Measurements from ENCODE around the gene SORCS2. TPM values are rescaled to one million over a fixed set of nuclear protein-coding genes. Genes with fewer than 3 reads are reported as not detected.

The SORCS2 gene
- total and polyA plus RNA-seq, 2 of the 8 experiments (the other 6 are each of a cell fraction or from before 2014, with no cell fraction given), result 0.36 to 1.8 TPM

DNA sequence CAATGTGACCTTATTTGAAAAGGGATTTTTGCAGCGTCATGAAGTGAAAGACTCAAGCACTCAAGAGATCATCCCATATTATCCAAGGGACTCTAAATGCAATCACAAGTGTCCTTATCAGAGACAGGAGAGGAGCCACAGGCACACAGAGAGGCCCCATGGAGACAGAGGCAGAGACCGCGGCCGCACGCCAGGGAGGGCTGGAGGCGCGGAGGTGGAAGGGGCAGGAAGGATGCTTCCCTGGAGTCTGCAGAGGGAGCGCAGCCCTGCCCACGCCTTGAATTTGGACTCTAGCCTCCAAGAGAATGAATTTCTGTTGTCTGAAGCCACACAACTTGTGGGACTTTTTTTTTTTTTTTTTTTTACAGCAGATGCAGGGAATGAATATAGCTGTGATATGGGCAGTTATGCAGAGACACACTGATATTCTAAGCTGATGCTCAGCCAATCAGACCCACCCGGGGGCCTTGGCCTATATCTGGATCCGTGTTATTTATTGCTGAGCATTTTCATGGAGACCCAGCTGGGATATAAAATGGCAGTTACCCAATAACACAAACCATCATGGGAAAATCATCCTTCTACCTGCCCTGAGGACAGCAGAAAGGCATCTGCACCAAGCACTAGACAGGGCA is 487.2 kb downstream of the SORCS2 start:
- Histone ChIP-seq H2BK20ac (ENCODE audit: low read length) (no peak overlapping the region), H3K4me2 (ENCODE audit: insufficient read depth in 1 of 2, low read depth in 2 of 2, low read length in 2 of 2) (no peak overlapping the region), H3K23me2 (ENCODE audit: low read depth, low read length) (no peaks in the 10 kb centered on the region), H2BK12ac (ENCODE audit: low read depth, low read length) (no peak overlapping the region), H3K27me3 (replicated peaks in 1 of 4; ENCODE audit: control insufficient read depth in 3 of 4, extremely low read depth in 1 of 4, insufficient read depth in 3 of 4, low read length in 3 of 4) (no peaks in the 10 kb centered on the region), H3K18ac (ENCODE audit: extremely low read depth, low read length) (no peak overlapping the region), H3K79me2 (ENCODE audit: control insufficient read depth in 1 of 2, insufficient read depth in 2 of 2, low read length in 2 of 2) (no peaks in the 10 kb centered on the region), H3K4me1 (replicated peaks in 1 of 4; ENCODE audit: control insufficient read depth in 3 of 4, insufficient read depth in 4 of 4, low read length in 3 of 4) (0 out of 7 replicates have a peak, but pooled peaks cover 0 to 2% (median 0%) of the 10 kb centered on the region in 4 experiments), H2AK5ac (ENCODE audit: low read depth, low read length) (no peak overlapping the region), H2BK15ac (ENCODE audit: low read length) (no peak overlapping the region), H3K23ac (ENCODE audit: insufficient read length) (no peak overlapping the region), H3K9me3 (ENCODE audit: insufficient read depth in 2 of 2, low read depth in 1 of 2, low read length in 1 of 2) (peaks cover 0 to 18% of the 10 kb centered on the region in 2 experiments; a peak in 3 of 4 replicates), H3K27ac (ENCODE audit: low read depth, low read length) (no peak overlapping the region), H4K20me1 (replicated peaks in 1 of 2; ENCODE audit: control insufficient read depth in 1 of 2, insufficient read depth in 2 of 2, low read length in 2 of 2) (no peaks in the 10 kb centered on the region), H4K91ac (replicated peaks; ENCODE audit: insufficient read length, low read length) (no peak overlapping the region), H2BK120ac (replicated peaks; ENCODE audit: low read depth, low read length) (no peak overlapping the region), H2AFZ (ENCODE audit: low read length) (no peak overlapping the region), H2BK5ac (ENCODE audit: low read depth, low read length) (no peak overlapping the region), H3K4ac (replicated peaks; ENCODE audit: insufficient read length, low read depth, low read length) (no peak overlapping the region), H3K36me3 (ENCODE audit: control insufficient read depth in 2 of 4, insufficient read depth in 4 of 4, low read length in 3 of 4) (no peaks in the 10 kb centered on the region), H3K14ac (ENCODE audit: insufficient read length) (no peak overlapping the region), H4K5ac (ENCODE audit: insufficient read length, low read depth, low read length) (no peak overlapping the region), H3K56ac (replicated peaks; ENCODE audit: insufficient read length, low read depth, low read length) (no peak overlapping the region), H3K9ac (replicated peaks in 1 of 4; ENCODE audit: extremely low read depth in 1 of 4, low read depth in 3 of 4, low read length in 3 of 4) (no peak overlapping the region), H3K79me1 (ENCODE audit: low read depth, low read length) (no peaks in the 10 kb centered on the region), H4K8ac (ENCODE audit: extremely low read depth, insufficient read depth, low read length) (no peak overlapping the region), H3K4me3 (ENCODE audit: extremely low read depth in 1 of 4, insufficient read depth in 2 of 4, low read depth in 3 of 4, low read length in 4 of 4) (no peak overlapping the region)
- DNase-seq (ENCODE audit: low read depth in 1 of 2, low spot score in 2 of 2) (no peak), FAIRE-seq (no peak)
- WGBS, 2 experiments (ENCODE audit: extremely low coverage in 1 of 2, insufficient coverage in 1 of 2, insufficient read length in 1 of 2, insufficient replicate concordance in 2 of 2, low coverage in 1 of 2, low lambda C conversion rate in 2 of 2, missing lambda C conversion rate in 1 of 2), result 81% methylated on average over 8 of the region's 11 CpGs; no CpG with 5 or more reads in 1 of the 2 experiments
- ChIA-PET POLR2A (ENCODE audit: partially characterized antibody) (no interaction called here), CTCF (ENCODE audit: partially characterized antibody) (interaction anchor here (0.7 to 1.2 kb wide), 5 partner anchors 9 to 257 kb away, joined by 3 read pairs; no protein-coding TSS in a partner anchor)
- TF ChIP-seq, protein P1, sequence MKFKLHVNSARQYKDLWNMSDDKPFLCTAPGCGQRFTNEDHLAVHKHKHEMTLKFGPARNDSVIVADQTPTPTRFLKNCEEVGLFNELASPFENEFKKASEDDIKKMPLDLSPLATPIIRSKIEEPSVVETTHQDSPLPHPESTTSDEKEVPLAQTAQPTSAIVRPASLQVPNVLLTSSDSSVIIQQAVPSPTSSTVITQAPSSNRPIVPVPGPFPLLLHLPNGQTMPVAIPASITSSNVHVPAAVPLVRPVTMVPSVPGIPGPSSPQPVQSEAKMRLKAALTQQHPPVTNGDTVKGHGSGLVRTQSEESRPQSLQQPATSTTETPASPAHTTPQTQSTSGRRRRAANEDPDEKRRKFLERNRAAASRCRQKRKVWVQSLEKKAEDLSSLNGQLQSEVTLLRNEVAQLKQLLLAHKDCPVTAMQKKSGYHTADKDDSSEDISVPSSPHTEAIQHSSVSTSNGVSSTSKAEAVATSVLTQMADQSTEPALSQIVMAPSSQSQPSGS (IDR thresholded peaks at IDR 0.05; ENCODE audit: low read length), result no peak
- TF ChIP-seq GABPA (IDR thresholded peaks at IDR 0.05; ENCODE audit: borderline replicate concordance, insufficient read depth, low read length) (no peak), POLR2A (IDR thresholded peaks at IDR 0.05; ENCODE audit: control extremely low read depth in 1 of 2, low read depth in 2 of 2, low read length in 2 of 2) (no peak), SIRT6 (IDR thresholded peaks at IDR 0.05; ENCODE audit: low read length) (no peak), CBX5 (IDR thresholded peaks at IDR 0.05; ENCODE audit: low read depth, low read length) (no peak), SIN3A (conservative IDR thresholded peaks at IDR 0.05 in 1 of 2, IDR thresholded peaks at IDR 0.05 in 1 of 2; ENCODE audit: low read depth in 1 of 2, low read length in 2 of 2) (no peak), TCF12 (IDR thresholded peaks at IDR 0.05; ENCODE audit: low read depth, low read length) (no peak), SP1 (IDR thresholded peaks at IDR 0.05; ENCODE audit: low read depth, low read length) (no peak), HDAC6 (IDR thresholded peaks at IDR 0.05; ENCODE audit: low read depth, low read length) (no peak), CHD1 (IDR thresholded peaks at IDR 0.05; ENCODE audit: low read depth, low read length) (no peak), TBP (IDR thresholded peaks at IDR 0.05; ENCODE audit: low read depth, low read length) (no peak), CREB1 (IDR thresholded peaks at IDR 0.05) (no peak)
- TF ChIP-seq, protein P2, sequence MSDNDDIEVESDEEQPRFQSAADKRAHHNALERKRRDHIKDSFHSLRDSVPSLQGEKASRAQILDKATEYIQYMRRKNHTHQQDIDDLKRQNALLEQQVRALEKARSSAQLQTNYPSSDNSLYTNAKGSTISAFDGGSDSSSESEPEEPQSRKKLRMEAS (IDR thresholded peaks at IDR 0.05), result no peak
